Neural cell (in vitro differentiated cells): Measurements from ENCODE around the gene TSPAN14. TPM values are rescaled to one million over a fixed set of nuclear protein-coding genes. Genes with fewer than 3 reads are reported as not detected.

ENCODE experiments used
- H2AFZ ChIP-seq: fragments of 200-600, 300-800 bp; sonication (generic), shearing (Covaris generic); 2 replicates; pipeline ENCODE4 v1.6.0; 2014; ENCODE audit warnings: low read depth, mild to moderate bottlenecking, antibody characterized with exemption, low read length, moderate library complexity
- H3F3A ChIP-seq: fragments of 200-600 bp; shearing (Covaris generic); 2 replicates; pipeline ENCODE4 v1.6.1; 2016; ENCODE audit warnings: mild to moderate bottlenecking, moderate library complexity, mixed read lengths, antibody characterized with exemption, low read length; ENCODE audit not compliant: insufficient read depth, poor library complexity, severe bottlenecking
- H3K27ac ChIP-seq: fragments of 200-600, 300-800 bp; sonication (generic), shearing (Covaris generic); 2 replicates; pipeline ENCODE4 v1.5.1; 2014; ENCODE audit warnings: mild to moderate bottlenecking, low read length, moderate library complexity
- H3K27me3 ChIP-seq: fragments of 300-800, 200-600 bp; sonication (generic), shearing (Covaris generic); 2 replicates; pipeline ENCODE4 v1.6.0; 2014; ENCODE audit warnings: mild to moderate bottlenecking, low read depth, low read length, moderate library complexity; ENCODE audit not compliant: insufficient read depth
- H3K36me3 ChIP-seq: fragments of 300-800, 200-600 bp; sonication (generic), shearing (Covaris generic); 2 replicates; pipeline ENCODE4 v1.5.1; 2014; ENCODE audit warnings: mild to moderate bottlenecking, antibody characterized with exemption, low read length, moderate library complexity; ENCODE audit not compliant: insufficient read depth
- H3K4me2 ChIP-seq: fragments of 300-800, 200-600 bp; sonication (generic), shearing (Covaris generic); 2 replicates; pipeline ENCODE4 v1.6.0; 2014; ENCODE audit warnings: mild to moderate bottlenecking, low read length
- H3K4me3 ChIP-seq: fragments of 300-800, 200-600 bp; sonication (generic), shearing (Covaris generic); 2 replicates; pipeline ENCODE4 v1.5.1; 2014; ENCODE audit warnings: mild to moderate bottlenecking, low read length, moderate library complexity
- H3K79me2 ChIP-seq: fragments of 200-600 bp; shearing (Covaris generic); replicated peaks from 2 replicates; pipeline ENCODE4 v1.6.0; 2014; ENCODE audit warnings: mild to moderate bottlenecking, low read length, moderate library complexity; ENCODE audit not compliant: insufficient read depth
- H3K9ac ChIP-seq: fragments of 300-800, 200-600 bp; sonication (generic), shearing (Covaris generic); 2 replicates; pipeline ENCODE4 v1.6.1; 2016; ENCODE audit warnings: mild to moderate bottlenecking, low read length, mixed read lengths
- H3K9me2 ChIP-seq: fragments of 200-600 bp; shearing (Covaris generic); 2 replicates; pipeline ENCODE4 v1.6.1; 2016; ENCODE audit warnings: mild to moderate bottlenecking, low read length, mixed read lengths; ENCODE audit not compliant: insufficient read depth
- H3K9me3 ChIP-seq: fragments of 200-600, 300-800 bp; sonication (generic), shearing (Covaris generic); 2 replicates; pipeline ENCODE4 v1.6.1; 2016; ENCODE audit warnings: mild to moderate bottlenecking, mixed run types, low read length, moderate library complexity, mixed read lengths
- H4K20me1 ChIP-seq: fragments of 200-600 bp; shearing (Covaris generic); 2 replicates; pipeline ENCODE4 v1.6.1; 2016; ENCODE audit warnings: mild to moderate bottlenecking, mixed run types; ENCODE audit not compliant: insufficient read depth
- EP300 ChIP-seq: fragments of 450-650 bp; conservative IDR thresholded peaks from 2 replicates; pipeline ENCODE4 v1.6.1; 2014; ENCODE audit warnings: antibody characterized with exemption, mild to moderate bottlenecking, moderate library complexity; ENCODE audit not compliant: poor library complexity, severe bottlenecking
- EZH2 ChIP-seq: fragments of 200-600, 300-800 bp; shearing (Covaris generic), sonication (generic); IDR thresholded peaks from 2 replicates; pipeline ENCODE4 v1.6.1; 2014; ENCODE audit warnings: antibody characterized with exemption, low read length, borderline replicate concordance, mild to moderate bottlenecking; ENCODE audit not compliant: insufficient read depth, poor library complexity, severe bottlenecking
- MXI1 ChIP-seq: fragments of 450-650 bp; conservative IDR thresholded peaks from 2 replicates; pipeline ENCODE4 v1.6.1; 2014; ENCODE audit warnings: antibody characterized with exemption, mild to moderate bottlenecking; ENCODE audit not compliant: poor library complexity, severe bottlenecking
- POLR2AphosphoS5 ChIP-seq: IDR thresholded peaks from 2 replicates; pipeline ENCODE4 v1.6.1; 2012
- RAD21 ChIP-seq: fragments of 450-650 bp; conservative IDR thresholded peaks from 2 replicates; pipeline ENCODE4 v1.6.1; 2014; ENCODE audit warnings: antibody characterized with exemption, mild to moderate bottlenecking, moderate library complexity
- SMC3 ChIP-seq: fragments of 450-650 bp; conservative IDR thresholded peaks from 2 replicates; pipeline ENCODE4 v1.6.1; 2014; ENCODE audit warnings: antibody characterized with exemption, mild to moderate bottlenecking, moderate library complexity; ENCODE audit not compliant: poor library complexity
- TAF1 ChIP-seq: IDR thresholded peaks from 2 replicates; pipeline ENCODE4 v1.6.1; 2012; ENCODE audit warnings: low read depth
- polyA plus RNA-seq: library from polyadenylated mRNA; depleted of rRNA; stranded (reverse); fragments of >200 nt; gene quantifications from 2 replicates; pipeline ENCODE4 v1.2.3, GENCODE V29; 2014
- TF ChIP-seq, protein P1 (sequence below): fragments of 450-650 bp; IDR thresholded peaks from 2 replicates; pipeline ENCODE4 v1.5.1; 2014; ENCODE audit warnings: antibody characterized with exemption, mild to moderate bottlenecking, moderate library complexity; ENCODE audit not compliant: poor library complexity, severe bottlenecking
- TF ChIP-seq, protein P2 (sequence below): IDR thresholded peaks from 2 replicates; pipeline ENCODE4 v1.6.1; 2012; ENCODE audit warnings: borderline replicate concordance

The TSPAN14 gene
- polyA plus RNA-seq, 1 donor from 2014 or later, result 26.3 TPM

DNA sequence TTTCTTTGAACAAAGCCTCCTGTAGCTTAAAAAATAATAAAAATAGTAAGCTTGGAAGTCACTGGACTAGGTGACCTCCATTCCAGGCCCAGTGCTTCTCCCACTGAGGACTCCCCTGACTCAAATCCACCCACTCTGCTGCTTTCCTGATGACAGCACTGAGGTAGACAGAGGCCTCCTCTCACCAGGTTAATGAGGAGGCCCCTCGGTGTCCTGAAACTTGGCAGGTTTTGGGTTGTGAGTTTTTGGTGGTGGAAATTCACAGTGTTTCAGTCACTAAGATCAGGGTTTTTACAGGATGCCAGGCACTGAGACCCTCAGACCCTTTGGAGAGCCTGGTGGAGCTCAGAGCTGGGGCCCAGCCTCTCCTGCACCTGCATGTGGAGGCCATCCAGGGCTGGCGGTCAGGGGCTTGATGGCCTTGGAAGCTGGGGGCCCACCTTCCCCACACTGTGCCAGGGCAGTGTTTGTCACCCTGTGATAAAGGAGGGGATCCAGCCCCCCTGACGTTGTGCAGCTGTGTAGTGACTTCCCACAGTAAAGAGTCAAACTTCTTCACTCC, 19.1 kb downstream of the TSPAN14 start:
- no peak overlapping the region for H3K27ac ChIP-seq
- no peak overlapping the region for H2AFZ ChIP-seq
- H3K27me3 ChIP-seq, result no peaks in the 10 kb centered on the region
- no peaks in the 10 kb centered on the region for H3K9me3 ChIP-seq
- no peak overlapping the region for H3K9ac ChIP-seq
- TF ChIP-seq, protein P1, sequence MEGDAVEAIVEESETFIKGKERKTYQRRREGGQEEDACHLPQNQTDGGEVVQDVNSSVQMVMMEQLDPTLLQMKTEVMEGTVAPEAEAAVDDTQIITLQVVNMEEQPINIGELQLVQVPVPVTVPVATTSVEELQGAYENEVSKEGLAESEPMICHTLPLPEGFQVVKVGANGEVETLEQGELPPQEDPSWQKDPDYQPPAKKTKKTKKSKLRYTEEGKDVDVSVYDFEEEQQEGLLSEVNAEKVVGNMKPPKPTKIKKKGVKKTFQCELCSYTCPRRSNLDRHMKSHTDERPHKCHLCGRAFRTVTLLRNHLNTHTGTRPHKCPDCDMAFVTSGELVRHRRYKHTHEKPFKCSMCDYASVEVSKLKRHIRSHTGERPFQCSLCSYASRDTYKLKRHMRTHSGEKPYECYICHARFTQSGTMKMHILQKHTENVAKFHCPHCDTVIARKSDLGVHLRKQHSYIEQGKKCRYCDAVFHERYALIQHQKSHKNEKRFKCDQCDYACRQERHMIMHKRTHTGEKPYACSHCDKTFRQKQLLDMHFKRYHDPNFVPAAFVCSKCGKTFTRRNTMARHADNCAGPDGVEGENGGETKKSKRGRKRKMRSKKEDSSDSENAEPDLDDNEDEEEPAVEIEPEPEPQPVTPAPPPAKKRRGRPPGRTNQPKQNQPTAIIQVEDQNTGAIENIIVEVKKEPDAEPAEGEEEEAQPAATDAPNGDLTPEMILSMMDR, result no peak
- TF ChIP-seq SMC3 (no peak), EZH2 (no peak), TAF1 (no peak), EP300 (no peak), RAD21 (no peak), MXI1 (no peak), POLR2AphosphoS5 (no peak)
- TF ChIP-seq, protein P2, sequence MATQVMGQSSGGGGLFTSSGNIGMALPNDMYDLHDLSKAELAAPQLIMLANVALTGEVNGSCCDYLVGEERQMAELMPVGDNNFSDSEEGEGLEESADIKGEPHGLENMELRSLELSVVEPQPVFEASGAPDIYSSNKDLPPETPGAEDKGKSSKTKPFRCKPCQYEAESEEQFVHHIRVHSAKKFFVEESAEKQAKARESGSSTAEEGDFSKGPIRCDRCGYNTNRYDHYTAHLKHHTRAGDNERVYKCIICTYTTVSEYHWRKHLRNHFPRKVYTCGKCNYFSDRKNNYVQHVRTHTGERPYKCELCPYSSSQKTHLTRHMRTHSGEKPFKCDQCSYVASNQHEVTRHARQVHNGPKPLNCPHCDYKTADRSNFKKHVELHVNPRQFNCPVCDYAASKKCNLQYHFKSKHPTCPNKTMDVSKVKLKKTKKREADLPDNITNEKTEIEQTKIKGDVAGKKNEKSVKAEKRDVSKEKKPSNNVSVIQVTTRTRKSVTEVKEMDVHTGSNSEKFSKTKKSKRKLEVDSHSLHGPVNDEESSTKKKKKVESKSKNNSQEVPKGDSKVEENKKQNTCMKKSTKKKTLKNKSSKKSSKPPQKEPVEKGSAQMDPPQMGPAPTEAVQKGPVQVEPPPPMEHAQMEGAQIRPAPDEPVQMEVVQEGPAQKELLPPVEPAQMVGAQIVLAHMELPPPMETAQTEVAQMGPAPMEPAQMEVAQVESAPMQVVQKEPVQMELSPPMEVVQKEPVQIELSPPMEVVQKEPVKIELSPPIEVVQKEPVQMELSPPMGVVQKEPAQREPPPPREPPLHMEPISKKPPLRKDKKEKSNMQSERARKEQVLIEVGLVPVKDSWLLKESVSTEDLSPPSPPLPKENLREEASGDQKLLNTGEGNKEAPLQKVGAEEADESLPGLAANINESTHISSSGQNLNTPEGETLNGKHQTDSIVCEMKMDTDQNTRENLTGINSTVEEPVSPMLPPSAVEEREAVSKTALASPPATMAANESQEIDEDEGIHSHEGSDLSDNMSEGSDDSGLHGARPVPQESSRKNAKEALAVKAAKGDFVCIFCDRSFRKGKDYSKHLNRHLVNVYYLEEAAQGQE, result no peak
- H4K20me1 ChIP-seq, result no peaks in the 10 kb centered on the region
- no peak overlapping the region for H3K4me3 ChIP-seq
- H3K36me3 ChIP-seq, result no peaks in the 10 kb centered on the region
- H3K79me2 ChIP-seq, result peaks cover 75% of the 10 kb centered on the region
- no peaks in the 10 kb centered on the region for H3F3A ChIP-seq
- no peaks in the 10 kb centered on the region for H3K9me2 ChIP-seq
- H3K4me2 ChIP-seq, result no peak overlapping the region

DNA sequence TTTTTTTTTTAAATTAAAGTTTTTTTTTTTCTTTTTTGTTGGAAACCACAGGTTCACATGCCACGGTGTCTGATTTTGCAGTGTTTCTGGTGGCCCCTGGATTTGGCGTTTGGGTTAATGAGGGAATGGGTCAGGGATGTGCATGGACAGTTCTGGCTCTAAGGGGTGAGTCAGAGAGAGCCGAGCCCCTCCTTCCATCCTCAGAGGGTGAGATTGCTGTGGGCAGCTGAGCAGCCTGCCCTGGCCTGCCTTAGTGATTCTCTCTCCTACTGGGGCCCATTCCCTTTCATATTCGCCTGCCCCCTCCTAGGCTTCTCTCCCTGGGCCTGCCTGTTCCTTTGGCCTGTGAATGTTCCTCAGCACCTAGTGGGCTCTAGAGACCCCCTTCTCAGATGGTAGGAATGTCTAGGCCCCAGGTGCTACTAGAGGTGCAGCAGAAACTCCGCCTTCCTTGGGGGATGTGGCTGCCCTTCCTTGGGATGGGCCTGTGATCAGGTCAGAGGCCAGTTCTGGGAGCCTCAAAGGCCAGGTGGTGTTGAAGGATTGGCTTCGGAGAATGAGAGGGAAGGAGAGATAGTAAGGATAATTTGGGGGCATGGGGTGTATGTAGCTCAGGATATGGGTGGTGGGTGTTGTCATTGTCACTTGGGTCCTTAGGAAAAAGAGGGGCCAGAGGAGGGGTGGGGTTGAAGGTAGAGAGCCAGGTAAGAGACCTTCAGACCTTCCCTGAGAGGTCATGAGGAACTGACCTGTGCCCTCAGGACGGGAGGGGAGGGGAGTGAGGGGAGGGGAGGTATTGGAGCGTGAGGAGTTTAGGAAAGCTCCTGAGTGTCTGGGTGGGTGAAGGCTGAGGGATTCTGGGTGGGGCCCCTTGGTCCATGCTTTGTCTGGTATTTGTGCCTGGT, 19.8 kb downstream of the TSPAN14 start:
- H3K9me2 ChIP-seq, result no peaks in the 10 kb centered on the region
- no peaks in the 10 kb centered on the region for H3K27me3 ChIP-seq
- no peak overlapping the region for H2AFZ ChIP-seq
- no peaks in the 10 kb centered on the region for H3K36me3 ChIP-seq
- no peaks in the 10 kb centered on the region for H3K9me3 ChIP-seq
- TF ChIP-seq, protein P1, result no peak
- no peak for TF ChIP-seq EZH2
- TF ChIP-seq TAF1, result no peak
- TF ChIP-seq POLR2AphosphoS5, result no peak
- no peak for TF ChIP-seq SMC3
- no peak for TF ChIP-seq EP300
- TF ChIP-seq, protein P2, result no peak
- no peak for TF ChIP-seq MXI1
- no peak for TF ChIP-seq RAD21
- H3K27ac ChIP-seq, result no peak overlapping the region
- no peaks in the 10 kb centered on the region for H4K20me1 ChIP-seq
- no peak overlapping the region for H3K9ac ChIP-seq
- H3K79me2 ChIP-seq, result peaks cover 72% of the 10 kb centered on the region
- H3K4me3 ChIP-seq, result no peak overlapping the region
- no peaks in the 10 kb centered on the region for H3F3A ChIP-seq
- no peak overlapping the region for H3K4me2 ChIP-seq
